Loucy (cell line): ENCODE data around the gene ALG6.

Experiments
- H2AFZ ChIP-seq: fragments of 200-600 bp; sonication (generic); 2 replicates; pipeline ENCODE4 v1.6.0; 2016; ENCODE audit warnings: antibody characterized with exemption, mild to moderate bottlenecking, low read length, moderate library complexity
- H3F3A ChIP-seq: fragments of 200-600 bp; 2 replicates; pipeline ENCODE4 v1.6.0; 2016; ENCODE audit warnings: antibody characterized with exemption, low read depth, mild to moderate bottlenecking
- H3K27me3 ChIP-seq: fragments of 200-600 bp; sonication (generic); 2 replicates; pipeline ENCODE4 v1.6.1; 2014; ENCODE audit warnings: low read length, mild to moderate bottlenecking; ENCODE audit not compliant: insufficient read depth, poor library complexity, severe bottlenecking
- H3K36me3 ChIP-seq: fragments of 200-600 bp; sonication (generic); 2 replicates; pipeline ENCODE4 v1.6.1; 2016; ENCODE audit warnings: low read length; ENCODE audit not compliant: insufficient read depth
- H3K4me1 ChIP-seq: fragments of 200-600 bp; sonication (generic); 2 replicates; pipeline ENCODE4 v1.5.1; 2014; ENCODE audit warnings: low read length, mild to moderate bottlenecking; ENCODE audit not compliant: insufficient read depth, poor library complexity, severe bottlenecking
- H3K4me2 ChIP-seq: fragments of 200-600 bp; sonication (generic); 2 replicates; pipeline ENCODE4 v1.6.0; 2014; ENCODE audit warnings: antibody characterized with exemption, low read length, low read depth, mild to moderate bottlenecking; ENCODE audit not compliant: poor library complexity, severe bottlenecking
- H3K4me3 ChIP-seq: fragments of 200-600 bp; sonication (generic); 2 replicates; pipeline ENCODE4 v1.5.1; 2014; ENCODE audit warnings: low read length, mild to moderate bottlenecking, mixed read lengths; ENCODE audit not compliant: poor library complexity, severe bottlenecking
- H3K79me2 ChIP-seq: fragments of 200-600 bp; sonication (generic); 2 replicates; pipeline ENCODE4 v1.6.1; 2014; ENCODE audit warnings: low read length; ENCODE audit not compliant: insufficient read depth
- H3K9ac ChIP-seq: fragments of 200-600 bp; sonication (generic); 2 replicates; pipeline ENCODE4 v1.6.0; 2014; ENCODE audit warnings: mild to moderate bottlenecking, low read depth, low read length, moderate library complexity; ENCODE audit not compliant: poor library complexity, severe bottlenecking
- H3K9me2 ChIP-seq: fragments of 200-600 bp; sonication (generic); replicated peaks from 2 replicates; pipeline ENCODE4 v1.6.1; 2016; ENCODE audit warnings: low read depth, low read length, mixed read lengths
- H3K9me3 ChIP-seq: fragments of 200-600 bp; sonication (generic); 2 replicates; pipeline ENCODE4 v1.6.1; 2014; ENCODE audit warnings: mild to moderate bottlenecking, antibody characterized with exemption, low read length, low read depth; ENCODE audit not compliant: insufficient read depth
- H4K20me1 ChIP-seq: fragments of 200-600 bp; sonication (generic); 2 replicates; pipeline ENCODE4 v1.6.0; 2014; ENCODE audit warnings: antibody characterized with exemption, low read length, mild to moderate bottlenecking; ENCODE audit not compliant: insufficient read depth, poor library complexity, severe bottlenecking
- CTCF ChIP-seq: fragments of 200-600 bp; sonication (generic); conservative IDR thresholded peaks from 2 replicates; pipeline ENCODE4 v1.5.1; 2014; ENCODE audit warnings: mild to moderate bottlenecking, antibody characterized with exemption, low read length
- EZH2phosphoT487 ChIP-seq: fragments of 200-600 bp; IDR thresholded peaks from 2 replicates; pipeline ENCODE4 v1.6.1; 2018; ENCODE audit warnings: antibody characterized with exemption, mild to moderate bottlenecking, moderate library complexity, borderline replicate concordance

Gene ALG6

GRCh38 chr1:63408331-63408730 is 40.9 kb downstream of the ALG6 start:
- Histone ChIP-seq H3K4me2 (no peak overlapping the region), H3K9me3 (no peaks in the 10 kb centered on the region), H3K27me3 (no peaks in the 10 kb centered on the region), H3K79me2 (no peaks in the 10 kb centered on the region), H3K9ac (no peak overlapping the region), H2AFZ (no peak overlapping the region), H3K9me2 (no peaks in the 10 kb centered on the region), H4K20me1 (no peaks in the 10 kb centered on the region), H3K36me3 (peaks cover 31% of the 10 kb centered on the region; the same call in 1 of the 2 replicates), H3K4me1 (no peaks in the 10 kb centered on the region), H3F3A (no peaks in the 10 kb centered on the region), H3K4me3 (no peak overlapping the region)
- TF ChIP-seq CTCF: no peak
- TF ChIP-seq EZH2phosphoT487: no peak

GRCh38 chr1:63411066-63411465 is 43.6 kb downstream of the ALG6 start:
- Histone ChIP-seq H3K9ac (no peak overlapping the region), H3K79me2 (no peaks in the 10 kb centered on the region), H3K27me3 (no peaks in the 10 kb centered on the region), H3K9me2 (no peaks in the 10 kb centered on the region), H3K4me1 (no peaks in the 10 kb centered on the region), H2AFZ (no peak overlapping the region), H3F3A (no peaks in the 10 kb centered on the region), H3K4me3 (no peak overlapping the region), H3K9me3 (no peaks in the 10 kb centered on the region), H3K36me3 (peaks cover 15% of the 10 kb centered on the region; the same call in 1 of the 2 replicates), H4K20me1 (no peaks in the 10 kb centered on the region), H3K4me2 (no peak overlapping the region)
- TF ChIP-seq CTCF: no peak
- no peak for TF ChIP-seq EZH2phosphoT487

- H3K36me3 ChIP-seq: peaks cover 12% of the 10 kb centered on the region; the same call in 1 of the 2 replicates
- H3K4me1 ChIP-seq: no peaks in the 10 kb centered on the region
- TF ChIP-seq CTCF: no peak
- no peak for TF ChIP-seq EZH2phosphoT487
- no peaks in the 10 kb centered on the region for H3F3A ChIP-seq
- H3K9ac ChIP-seq: no peak overlapping the region
- H3K4me2 ChIP-seq: no peak overlapping the region
- no peak overlapping the region for H3K4me3 ChIP-seq
- H3K27me3 ChIP-seq: no peaks in the 10 kb centered on the region
- no peaks in the 10 kb centered on the region for H3K9me3 ChIP-seq
- no peaks in the 10 kb centered on the region for H3K9me2 ChIP-seq
- no peaks in the 10 kb centered on the region for H4K20me1 ChIP-seq
- H2AFZ ChIP-seq: no peak overlapping the region
- H3K79me2 ChIP-seq: no peaks in the 10 kb centered on the region
Measured at GRCh38 chr1:63413394-63413793, 46.0 kb downstream of the ALG6 start.
